T-helper 1 cell (primary cell): Measurements from ENCODE around the gene GALNT11.
"Not testable (repeated sequence)": the region's sequence is repeated elsewhere in the genome, so short reads cannot be mapped to it uniquely, and the experiment has no call there.

Experiments used
- DNase-seq, 5 donors: peaks; one replicate each; pipeline ENCODE4 v3.0.0-alpha.2; 2012 to 2020

The GALNT11 gene

DNA sequence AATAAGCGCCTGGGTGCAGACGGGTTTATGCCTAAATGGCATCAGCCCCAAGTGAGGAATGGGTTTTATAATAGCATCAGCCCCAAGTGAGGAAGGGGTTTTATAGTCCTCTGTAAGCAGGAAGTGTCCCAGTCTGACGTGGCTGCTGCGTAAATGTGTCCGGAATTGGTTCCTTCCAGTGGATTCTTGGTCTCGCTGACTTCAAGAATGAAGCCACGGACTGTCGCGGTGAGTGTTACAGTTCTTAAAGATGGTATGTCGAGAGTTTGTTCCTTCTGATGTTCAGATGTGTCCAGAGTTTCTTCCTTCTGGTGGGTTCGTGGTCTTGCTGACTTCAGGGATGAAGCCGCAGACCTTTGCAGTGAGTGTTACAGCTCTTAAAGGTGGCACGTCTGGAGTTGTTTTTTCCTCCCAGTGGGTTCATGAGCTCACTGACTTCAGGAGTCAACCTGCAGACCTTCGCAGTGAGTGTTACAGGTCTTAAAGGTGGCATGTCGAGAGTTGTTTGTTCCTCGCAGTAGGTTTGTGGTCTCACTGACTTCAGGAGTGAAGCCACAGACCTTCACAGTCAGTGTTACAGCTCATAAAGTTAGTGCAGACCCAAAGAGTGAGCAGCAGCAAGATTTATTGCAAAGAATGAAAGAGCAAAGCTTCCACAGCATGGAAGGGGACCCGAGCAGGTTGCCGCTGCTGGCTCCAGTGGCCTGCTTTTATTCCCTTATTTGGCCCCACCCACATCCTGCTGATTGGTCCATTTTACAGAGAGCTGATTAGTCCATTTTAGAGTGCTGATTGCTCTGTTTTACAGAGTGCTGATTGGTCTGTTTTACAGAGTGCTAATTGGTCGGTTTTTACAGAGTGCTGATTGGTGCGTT lies 2.3 kb downstream of the GALNT11 start:
- DNase-seq = not testable (repeated sequence)

DNA sequence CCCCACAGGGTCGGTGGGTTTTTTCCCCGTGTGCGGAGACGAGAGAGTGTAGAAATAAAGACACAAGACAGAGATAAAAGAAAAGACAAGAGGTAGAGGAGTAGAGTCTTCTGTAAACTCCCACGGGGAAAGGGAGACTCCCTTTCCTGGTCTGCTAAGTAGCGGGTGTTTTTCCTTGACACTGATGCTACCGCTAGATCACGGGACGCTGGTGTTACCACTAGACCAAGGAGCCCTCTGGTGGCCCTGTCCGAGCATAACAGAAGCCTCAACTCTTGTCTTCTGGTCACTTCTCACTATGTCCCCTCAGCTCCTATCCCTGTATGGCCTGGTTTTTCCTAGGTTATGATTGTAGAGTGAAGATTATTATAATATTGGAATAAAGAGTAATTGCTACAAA lies 4.6 kb downstream of the GALNT11 start:
- DNase-seq = not testable (repeated sequence)

GRCh38 chr7:152030639-152031038 lies 5.2 kb downstream of the GALNT11 start:
- not testable (repeated sequence) for DNase-seq

DNA sequence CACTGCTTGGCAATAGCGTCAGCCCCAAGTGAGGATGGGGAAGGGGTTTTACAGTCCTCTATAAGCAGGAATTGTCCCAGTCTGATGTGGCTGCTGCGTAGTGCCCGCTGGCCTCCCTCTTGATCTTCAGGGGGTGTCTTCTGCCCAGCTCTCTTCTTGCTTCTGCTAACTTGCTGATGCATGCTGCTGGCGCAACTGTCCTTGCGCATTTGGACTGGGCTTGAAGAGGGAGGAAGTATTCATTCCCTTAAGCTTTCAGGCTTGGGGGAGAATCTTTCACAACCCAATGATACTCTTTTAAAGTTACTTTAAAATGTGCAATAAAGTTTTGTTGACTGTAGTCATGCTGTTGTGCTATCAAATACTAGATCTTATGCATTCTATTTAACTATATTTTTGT lies 10.3 kb downstream of the GALNT11 start:
- DNase-seq = no peak

GRCh38 chr7:152038410-152038809 lies 12.9 kb downstream of the GALNT11 start:
- not testable (repeated sequence) for DNase-seq

GRCh38 chr7:152043086-152043485 lies 17.6 kb downstream of the GALNT11 start:
- DNase-seq = not testable (repeated sequence)

- DNase-seq = not testable (repeated sequence)
Observed at GRCh38 chr7:152044909-152045308, 19.4 kb downstream of the GALNT11 start.

DNA sequence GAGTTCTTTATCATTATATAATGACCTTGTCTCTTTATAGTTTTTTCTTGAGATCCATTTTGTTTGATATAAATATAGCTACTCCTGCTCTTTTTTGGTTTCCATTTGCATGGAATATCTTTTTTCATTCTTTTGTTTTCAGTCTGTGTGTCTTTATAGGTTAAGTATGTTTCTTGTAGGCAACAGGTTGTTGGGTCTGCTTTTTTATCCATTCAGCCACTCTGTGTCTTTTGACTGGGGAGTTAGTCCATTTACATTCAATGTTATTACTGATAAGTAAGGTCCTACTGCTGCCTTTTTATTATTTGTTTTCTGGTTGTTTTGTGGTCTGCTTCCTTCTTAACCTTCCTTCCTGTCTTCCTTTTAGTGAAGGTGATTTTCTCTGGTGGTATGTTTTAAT lies 21.1 kb downstream of the GALNT11 start:
- no peak for DNase-seq

DNA sequence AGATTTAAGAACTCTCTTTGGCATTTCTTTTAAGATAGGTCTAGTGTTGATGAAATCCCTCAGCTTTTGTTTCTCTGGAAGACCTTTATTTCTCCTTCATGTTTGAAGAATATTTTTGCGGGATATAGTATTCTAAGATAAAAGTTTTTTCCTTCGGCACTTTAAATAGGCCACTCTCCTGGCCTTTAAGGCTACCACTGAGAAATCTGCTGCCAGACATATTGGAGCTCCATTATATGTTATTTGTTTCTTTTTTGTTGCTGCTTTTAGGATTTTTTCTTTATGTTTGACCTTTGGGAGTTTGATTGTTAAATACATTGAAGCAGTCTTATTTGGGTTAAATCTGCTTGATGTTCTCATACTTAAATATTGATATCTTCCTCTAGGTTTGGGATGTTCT lies 22.6 kb downstream of the GALNT11 start:
- DNase-seq = no peak

GRCh38 chr7:152050547-152050971 lies 25.1 kb downstream of the GALNT11 start:
- DNase-seq = no peak

GRCh38 chr7:152051968-152052367 lies 26.5 kb downstream of the GALNT11 start:
- no peak for DNase-seq

GRCh38 chr7:152052771-152053170 lies 27.3 kb downstream of the GALNT11 start:
- no peak for DNase-seq

GRCh38 chr7:152054367-152055230 lies 29.1 kb downstream of the GALNT11 start:
- DNase-seq = no peak

GRCh38 chr7:152056621-152057274 lies 31.3 kb downstream of the GALNT11 start:
- DNase-seq = no peak

DNA sequence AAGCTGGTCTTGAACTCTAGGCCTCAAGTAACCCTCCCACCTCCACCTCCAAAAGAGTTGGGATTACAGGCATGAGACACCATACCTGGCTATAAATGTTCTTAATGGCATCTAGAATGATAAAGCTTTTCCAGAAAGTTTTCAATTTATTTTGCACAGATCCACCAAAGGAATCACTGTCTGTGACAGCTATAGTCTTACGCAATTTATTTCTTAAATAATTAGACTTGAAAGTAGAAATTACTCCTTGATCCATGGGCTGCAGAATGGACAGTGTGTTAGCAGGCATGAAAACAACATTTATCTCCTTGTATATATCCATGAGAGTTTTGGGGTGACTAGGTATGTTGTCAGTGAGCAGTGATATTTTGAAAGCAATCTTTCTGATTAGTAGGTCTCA lies 33.8 kb downstream of the GALNT11 start:
- no peak for DNase-seq

GRCh38 chr7:152061086-152061485 lies 35.6 kb downstream of the GALNT11 start:
- DNase-seq = not testable (repeated sequence)

DNA sequence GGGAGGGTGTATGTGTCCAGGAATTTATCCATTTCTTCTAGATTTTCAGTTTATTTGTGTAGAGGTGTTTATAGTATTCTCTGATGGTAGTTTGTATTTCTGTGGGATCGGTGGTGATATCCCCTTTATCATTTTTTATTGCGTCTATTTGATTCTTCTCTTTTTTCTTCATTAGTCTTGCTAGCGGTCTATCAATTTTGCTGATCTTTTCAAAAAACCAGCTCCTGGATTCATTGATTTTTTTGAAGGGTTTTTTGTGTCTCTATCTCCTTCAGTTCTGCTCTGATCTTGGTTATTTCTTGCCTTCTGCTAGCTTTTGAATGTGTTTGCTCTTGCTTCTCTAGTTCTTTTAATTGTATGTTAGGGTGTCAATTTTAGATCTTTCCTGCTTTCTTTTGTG lies 37.7 kb downstream of the GALNT11 start:
- not testable (repeated sequence) for DNase-seq

DNA sequence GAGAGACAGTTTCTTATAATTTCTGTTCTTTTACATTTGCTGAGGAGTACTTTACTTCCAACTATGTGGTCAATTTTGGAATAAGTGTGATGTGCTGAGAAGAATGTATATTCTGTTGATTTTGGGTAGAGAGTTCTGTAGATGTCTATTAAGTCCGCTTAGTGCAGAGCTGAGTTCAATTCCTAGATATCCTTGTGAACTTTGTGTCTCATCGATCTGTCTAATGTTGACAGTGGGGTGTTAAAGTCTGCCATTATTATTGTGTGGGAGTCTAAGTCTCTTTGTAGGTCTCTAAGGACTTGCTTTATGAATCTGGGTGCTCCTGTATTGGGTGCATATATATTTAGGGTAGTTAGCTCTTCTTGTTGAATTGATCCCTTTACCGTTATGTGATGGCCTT lies 38.3 kb downstream of the GALNT11 start:
- not testable (repeated sequence) for DNase-seq

DNA sequence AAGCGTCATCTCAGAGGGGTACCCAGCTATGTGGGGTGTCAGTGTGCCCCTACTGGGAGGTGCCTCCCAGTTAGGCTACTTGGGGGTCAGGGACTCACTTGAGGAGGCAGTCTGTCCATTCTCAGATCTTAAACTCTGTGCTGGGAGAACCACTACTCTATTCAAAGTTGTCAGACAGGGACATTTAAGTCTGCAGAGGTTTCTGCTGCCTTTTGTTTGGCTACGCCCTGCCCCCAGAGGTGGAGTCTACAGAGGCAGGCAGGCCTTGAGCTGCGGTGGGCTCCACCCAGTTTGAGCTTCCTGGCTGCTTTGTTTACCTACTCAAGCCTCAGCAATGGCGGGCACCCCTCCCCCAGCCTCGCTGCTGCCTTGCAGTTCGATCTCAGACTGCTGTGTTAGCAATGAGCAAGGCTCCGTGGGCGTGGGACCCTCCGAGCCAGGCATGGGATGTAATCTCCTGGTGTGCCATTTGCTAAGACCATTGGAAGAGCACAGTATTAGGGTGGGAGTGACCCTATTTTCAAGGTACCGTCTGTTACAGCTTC lies 40.4 kb downstream of the GALNT11 start:
- not testable (repeated sequence) for DNase-seq

GRCh38 chr7:152072421-152072820 lies 46.9 kb downstream of the GALNT11 start:
- DNase-seq = no peak

- DNase-seq = no peak
Observed at GRCh38 chr7:152073352-152073751, 47.9 kb downstream of the GALNT11 start.

- no peak for DNase-seq
Observed at GRCh38 chr7:152074673-152075072, 49.2 kb downstream of the GALNT11 start.

GRCh38 chr7:152075379-152075778 lies 49.9 kb downstream of the GALNT11 start:
- DNase-seq = not testable (repeated sequence)
